GM12891 (cell line): Measurements from ENCODE around the gene STOX2.
"Not testable (repeated sequence)": the region's sequence is repeated elsewhere in the genome, so short reads cannot be mapped to it uniquely, and the experiment has no call there.

Experiments
- DNase-seq: peaks from one replicate; pipeline ENCODE4 v3.0.0; 2011; ENCODE audit warnings: low spot score; ENCODE audit not compliant: insufficient read length
- FAIRE-seq: peaks from 2 replicates; lab custom pipeline; 2011; peaks lifted over from hg19 to GRCh38; lab: Jason Lieb, UNC
- PAX5 ChIP-seq: IDR thresholded peaks from 2 replicates; pipeline ENCODE4 v1.6.1; 2011; ENCODE audit warnings: low read length, moderate library complexity, mild to moderate bottlenecking; ENCODE audit not compliant: insufficient read depth, severe bottlenecking
- POLR2A ChIP-seq: IDR thresholded peaks from 2 replicates; pipeline ENCODE4 v1.6.1; 2011; ENCODE audit warnings: low read depth, low read length, control low read depth
- POLR2AphosphoS5 ChIP-seq: IDR thresholded peaks from 2 replicates; pipeline ENCODE4 v1.6.1; 2011; ENCODE audit warnings: low read depth, low read length, control low read depth
- POU2F2 ChIP-seq: IDR thresholded peaks from 2 replicates; pipeline ENCODE4 v1.6.1; 2011; ENCODE audit warnings: low read depth, mild to moderate bottlenecking, control low read depth, low read length, moderate library complexity
- SPI1 ChIP-seq: IDR thresholded peaks from 2 replicates; pipeline ENCODE4 v1.6.1; 2011; ENCODE audit warnings: low read depth, low read length, control low read depth
- TAF1 ChIP-seq: IDR thresholded peaks from 2 replicates; pipeline ENCODE4 v1.6.1; 2011; ENCODE audit warnings: low read depth, low read length, control low read depth

STOX2 gene

DNA sequence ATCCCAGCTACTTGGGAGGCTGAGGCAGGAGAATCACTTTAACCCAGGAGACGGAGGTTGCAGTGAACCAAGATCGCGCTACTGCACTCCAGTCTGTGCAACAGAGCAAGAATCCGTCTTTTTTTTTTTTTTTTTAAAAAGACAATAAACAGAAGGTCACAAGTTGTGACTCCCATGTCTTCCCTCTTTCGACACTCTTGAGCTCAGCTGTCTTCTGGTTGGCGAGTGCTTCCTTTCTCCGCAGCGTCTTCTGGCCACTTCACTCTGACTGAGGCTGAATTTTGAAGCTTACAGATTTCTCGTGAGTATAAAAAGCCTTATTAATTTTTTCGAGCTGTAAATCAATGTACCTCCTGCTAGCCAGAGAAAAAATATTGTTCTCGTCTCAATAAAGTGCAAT, 124.9 kb downstream of the STOX2 start:
- no peak for FAIRE-seq
- TF ChIP-seq POU2F2 (no peak), POLR2A (no peak), PAX5 (no peak), SPI1 (no peak), POLR2AphosphoS5 (no peak), TAF1 (no peak)
- no peak for DNase-seq

GRCh38 chr4:184030764-184031163, 125.7 kb downstream of the STOX2 start:
- DNase-seq, result no peak
- FAIRE-seq, result no peak
- TF ChIP-seq PAX5 (no peak), POU2F2 (no peak), POLR2AphosphoS5 (no peak), POLR2A (no peak), TAF1 (no peak), SPI1 (no peak)

DNA sequence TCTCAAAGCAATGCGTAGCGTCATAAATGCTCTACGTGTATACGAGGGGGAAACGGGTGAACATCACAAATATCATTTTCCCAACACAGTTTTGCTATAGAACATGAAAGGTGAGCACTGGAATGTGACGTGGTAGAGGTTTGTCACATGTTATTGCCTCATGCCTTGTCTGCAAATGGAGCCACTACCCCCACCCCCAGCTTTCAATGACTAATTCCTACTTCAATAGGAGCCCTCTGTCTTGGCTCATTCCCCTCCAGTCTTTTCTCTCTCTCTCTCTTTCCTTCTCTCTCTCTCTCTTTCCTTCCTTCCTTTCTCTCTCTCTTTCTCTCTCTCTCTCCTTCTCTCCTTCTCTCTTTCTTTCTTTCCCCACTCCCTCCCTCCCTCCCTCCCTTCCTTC, 127.0 kb downstream of the STOX2 start:
- DNase-seq (no peak), FAIRE-seq (no peak)
- TF ChIP-seq POLR2A, result no peak
- TF ChIP-seq POLR2AphosphoS5, result no peak
- no peak for TF ChIP-seq SPI1
- TF ChIP-seq TAF1, result no peak
- TF ChIP-seq PAX5, result no peak
- no peak for TF ChIP-seq POU2F2

- TF ChIP-seq SPI1 (no peak), POU2F2 (no peak), POLR2A (no peak), PAX5 (no peak), TAF1 (no peak), POLR2AphosphoS5 (no peak)
- DNase-seq (no peak), FAIRE-seq (no peak)
These were observed 134.9 kb downstream of the STOX2 start for GRCh38 chr4:184039963-184040383.

GRCh38 chr4:184041156-184041555, 136.0 kb downstream of the STOX2 start:
- FAIRE-seq (no peak), DNase-seq (no peak)
- TF ChIP-seq TAF1, result no peak
- TF ChIP-seq POLR2A, result no peak
- TF ChIP-seq PAX5, result no peak
- no peak for TF ChIP-seq POU2F2
- TF ChIP-seq SPI1, result no peak
- TF ChIP-seq POLR2AphosphoS5, result no peak

DNA sequence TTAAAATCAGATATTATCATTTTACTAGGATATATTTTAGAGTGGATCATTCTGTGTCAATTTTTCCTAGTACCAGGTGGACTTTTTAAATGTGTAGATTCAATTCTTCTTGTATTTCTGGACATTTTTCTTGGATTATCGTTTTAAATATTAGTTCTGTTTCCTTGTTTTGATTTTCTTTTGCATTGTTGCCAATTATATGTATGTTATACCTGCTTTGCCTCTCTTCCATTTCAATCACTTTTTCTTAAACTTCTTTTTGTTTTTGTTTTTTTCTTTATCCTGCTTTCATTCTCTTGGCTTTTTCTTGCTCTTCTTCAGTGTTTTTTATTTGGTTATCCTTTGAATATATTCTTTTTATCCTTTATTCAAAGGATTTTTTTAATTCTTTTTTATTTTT, 141.0 kb downstream of the STOX2 start:
- no peak for DNase-seq
- TF ChIP-seq POLR2AphosphoS5, result no peak
- no peak for TF ChIP-seq POU2F2
- no peak for TF ChIP-seq PAX5
- no peak for TF ChIP-seq TAF1
- TF ChIP-seq POLR2A, result no peak
- no peak for TF ChIP-seq SPI1
- FAIRE-seq, result no peak

- FAIRE-seq, DNase-seq: not testable (repeated sequence)
These were observed 146.2 kb downstream of the STOX2 start for GRCh38 chr4:184051262-184051661.

- no peak for FAIRE-seq
- TF ChIP-seq POLR2A (no peak), POU2F2 (no peak), SPI1 (no peak), POLR2AphosphoS5 (no peak), PAX5 (no peak), TAF1 (no peak)
- no peak for DNase-seq
These were observed 147.5 kb downstream of the STOX2 start for GRCh38 chr4:184052616-184053015.

DNA sequence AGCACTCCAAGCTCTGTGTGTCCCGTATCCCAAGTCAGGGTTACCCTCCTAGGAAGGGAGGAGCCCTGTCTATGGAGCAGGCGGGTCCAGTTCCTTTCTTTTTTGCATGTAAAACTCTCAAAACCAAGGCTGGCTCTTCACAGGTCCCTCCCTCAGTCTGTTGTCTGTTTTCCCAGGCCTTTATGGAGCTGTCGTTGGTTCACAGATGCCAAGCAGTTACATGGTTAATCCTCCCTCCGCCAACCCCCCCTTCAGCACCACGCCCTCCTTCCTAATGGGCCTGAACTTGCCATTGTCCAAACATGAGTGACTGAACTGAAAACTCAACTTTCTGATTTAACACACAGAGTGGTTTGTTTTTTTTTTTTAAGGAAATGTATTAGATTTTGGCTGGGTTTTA, 148.3 kb downstream of the STOX2 start:
- TF ChIP-seq PAX5 (no peak), POLR2A (no peak), TAF1 (no peak), SPI1 (no peak), POU2F2 (no peak), POLR2AphosphoS5 (no peak)
- FAIRE-seq, result no peak
- DNase-seq, result no peak

DNA sequence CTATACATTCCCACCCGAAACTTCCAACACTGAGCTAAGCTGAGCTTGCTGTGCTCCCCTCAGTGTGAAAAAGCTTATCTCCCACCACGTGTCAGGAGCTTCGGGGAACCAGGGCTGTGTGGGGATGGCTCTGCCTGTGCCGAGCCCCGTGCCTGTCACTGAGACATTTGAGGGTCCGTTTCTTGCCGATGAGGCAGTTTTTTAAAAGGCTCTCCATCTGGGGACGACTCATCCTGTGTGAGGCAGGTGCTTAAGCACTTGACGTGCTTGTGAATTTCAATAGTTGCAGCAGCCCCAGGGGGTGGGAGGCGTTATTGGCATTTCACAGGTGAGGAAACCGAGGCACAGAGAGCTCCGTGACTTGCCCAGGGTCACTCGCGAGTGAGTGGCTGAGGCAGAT, 151.8 kb downstream of the STOX2 start:
- DNase-seq (no peak), FAIRE-seq (no peak)
- no peak for TF ChIP-seq SPI1
- no peak for TF ChIP-seq TAF1
- TF ChIP-seq POLR2AphosphoS5, result no peak
- no peak for TF ChIP-seq POU2F2
- TF ChIP-seq POLR2A, result no peak
- TF ChIP-seq PAX5, result no peak
